H9 (cell line): Measurements from ENCODE around the gene AFDN. TPM values are rescaled to one million over a fixed set of nuclear protein-coding genes. Genes with fewer than 3 reads are reported as not detected.

ENCODE experiments used
- DNase-seq: peaks from one replicate; pipeline ENCODE4 v3.0.0-alpha.2; 2017
- H2AFZ ChIP-seq: one replicate; pipeline ENCODE4 v1.6.1; 2013; ENCODE audit warnings: mild to moderate bottlenecking, low read length, control low read depth, moderate library complexity
- H2AK5ac ChIP-seq: 2 replicates; pipeline ENCODE4 v1.6.1; 2013; ENCODE audit warnings: low read length, control low read depth, mixed read lengths; ENCODE audit not compliant: insufficient read length
- H2BK120ac ChIP-seq: one replicate; pipeline ENCODE4 v1.6.1; 2013; ENCODE audit warnings: low read depth, mild to moderate bottlenecking, low read length, control low read depth, inconsistent platforms; ENCODE audit not compliant: poor library complexity, severe bottlenecking
- H2BK12ac ChIP-seq: 2 replicates; pipeline ENCODE4 v1.6.1; 2013; ENCODE audit warnings: low read length, control low read depth, mixed read lengths, low read depth; ENCODE audit not compliant: insufficient read length
- H2BK15ac ChIP-seq: 2 replicates; pipeline ENCODE4 v1.6.1; 2013; ENCODE audit warnings: low read depth, low read length, control low read depth
- H2BK20ac ChIP-seq: one replicate; pipeline ENCODE4 v1.6.1; 2013; ENCODE audit warnings: low read depth, mild to moderate bottlenecking, low read length, control low read depth, inconsistent platforms; ENCODE audit not compliant: poor library complexity, severe bottlenecking
- H2BK5ac ChIP-seq: 2 replicates; pipeline ENCODE4 v1.6.1; 2013; ENCODE audit warnings: low read length, control low read depth, mixed read lengths; ENCODE audit not compliant: insufficient read length
- H3K14ac ChIP-seq: 2 replicates; pipeline ENCODE4 v1.6.1; 2013; ENCODE audit warnings: low read length, control low read depth; ENCODE audit not compliant: insufficient read depth
- H3K18ac ChIP-seq: 2 replicates; pipeline ENCODE4 v1.6.1; 2013; ENCODE audit warnings: low read depth, mild to moderate bottlenecking, mixed read lengths, low read length, control low read depth; ENCODE audit not compliant: insufficient read length
- H3K23ac ChIP-seq: 2 replicates; pipeline ENCODE4 v1.6.1; 2013; ENCODE audit warnings: low read length, control low read depth, mixed read lengths, low read depth; ENCODE audit not compliant: insufficient read length
- H3K23me2 ChIP-seq: 2 replicates; pipeline ENCODE4 v1.6.1; 2013; ENCODE audit warnings: low read depth, mild to moderate bottlenecking, mixed read lengths, low read length, control low read depth; ENCODE audit not compliant: insufficient read length, poor library complexity, severe bottlenecking
- H3K27ac ChIP-seq: 2 replicates; pipeline ENCODE4 v1.5.1; 2013; ENCODE audit warnings: low read length, control low read depth, mixed read lengths, low read depth; ENCODE audit not compliant: insufficient read length
- H3K27me3 ChIP-seq: 2 replicates; pipeline ENCODE4 v1.6.1; 2013; ENCODE audit warnings: low read length, control low read depth, inconsistent platforms; ENCODE audit not compliant: insufficient read depth
- H3K4ac ChIP-seq: 2 replicates; pipeline ENCODE4 v1.6.1; 2013; ENCODE audit warnings: low read depth, mild to moderate bottlenecking, control low read depth, inconsistent platforms, low read length, moderate library complexity
- H3K4me1 ChIP-seq: 2 replicates; pipeline ENCODE4 v1.6.1; 2013; ENCODE audit warnings: low read length, control low read depth, inconsistent platforms; ENCODE audit not compliant: insufficient read depth
- H3K4me2 ChIP-seq: 2 replicates; pipeline ENCODE4 v1.6.1; 2013; ENCODE audit warnings: low read length, control low read depth, mixed read lengths; ENCODE audit not compliant: insufficient read length, insufficient read depth
- H3K56ac ChIP-seq: 2 replicates; pipeline ENCODE4 v1.6.1; 2013; ENCODE audit warnings: low read depth, mild to moderate bottlenecking, mixed read lengths, low read length, control low read depth; ENCODE audit not compliant: insufficient read length
- H3K79me1 ChIP-seq: 2 replicates; pipeline ENCODE4 v1.6.1; 2013; ENCODE audit warnings: low read depth, mild to moderate bottlenecking, moderate library complexity, low read length, control low read depth, inconsistent platforms; ENCODE audit not compliant: insufficient read depth, poor library complexity, severe bottlenecking
- H3K79me2 ChIP-seq: 2 replicates; pipeline ENCODE4 v1.6.1; 2013; ENCODE audit warnings: low read length, control low read depth, inconsistent platforms; ENCODE audit not compliant: insufficient read depth
- H3K9ac ChIP-seq: 2 replicates; pipeline ENCODE4 v1.6.1; 2013; ENCODE audit warnings: low read length, control low read depth, mixed read lengths; ENCODE audit not compliant: insufficient read length; ENCODE audit errors: extremely low read depth
- H3K9me3 ChIP-seq: one replicate; pipeline ENCODE4 v1.6.1; 2013; ENCODE audit warnings: low read depth, low read length, inconsistent platforms; ENCODE audit not compliant: control insufficient read depth
- H3T11ph ChIP-seq: one replicate; pipeline ENCODE4 v1.6.1; 2013; ENCODE audit warnings: mild to moderate bottlenecking, low read length, control low read depth, inconsistent platforms
- H4K20me1 ChIP-seq: one replicate; pipeline ENCODE4 v1.6.1; 2013; ENCODE audit not compliant: control insufficient read depth, insufficient read length, insufficient read depth
- H4K5ac ChIP-seq: 2 replicates; pipeline ENCODE4 v1.6.1; 2013; ENCODE audit warnings: low read depth, mild to moderate bottlenecking, mixed read lengths, low read length, control low read depth; ENCODE audit not compliant: insufficient read length
- H4K8ac ChIP-seq: replicated peaks from 2 replicates; pipeline ENCODE4 v1.6.1; 2013; ENCODE audit warnings: low read length, control low read depth, mixed read lengths, low read depth; ENCODE audit not compliant: insufficient read length
- H4K91ac ChIP-seq: 2 replicates; pipeline ENCODE4 v1.6.1; 2013; ENCODE audit warnings: low read depth, mild to moderate bottlenecking, moderate library complexity, mixed read lengths, low read length, control low read depth; ENCODE audit not compliant: insufficient read length
- H3K27ac Mint-ChIP-seq, 3 experiments: 2 replicates in 2 of 3; 3 replicates in 1 of 3; pipeline ENCODE4 v1.8.0; 2020 to 2021; ENCODE audit warnings: mixed read lengths in 3 of 3, mild to moderate bottlenecking in 1 of 3, moderate library complexity in 1 of 3
- H3K27me3 Mint-ChIP-seq: 2 replicates; pipeline ENCODE4 v1.8.0; 2021; ENCODE audit warnings: low read depth, mild to moderate bottlenecking, moderate library complexity, mixed read lengths
- H3K36me3 Mint-ChIP-seq, 3 experiments: 2 replicates in 2 of 3; 3 replicates in 1 of 3; pipeline ENCODE4 v1.8.0; 2020 to 2021; ENCODE audit warnings: low read depth in 3 of 3, mixed read lengths in 3 of 3; ENCODE audit not compliant: insufficient read depth in 1 of 3
- H3K4me1 Mint-ChIP-seq, 2 experiments: 2 replicates each; pipeline ENCODE4 v1.8.0; 2020; ENCODE audit warnings: mixed read lengths in 2 of 2
- H3K4me3 Mint-ChIP-seq, 2 experiments: 2 replicates in 1 of 2; 3 replicates in 1 of 2; pipeline ENCODE4 v1.8.0; 2020 to 2021; ENCODE audit warnings: mild to moderate bottlenecking in 2 of 2, mixed read lengths in 2 of 2, moderate library complexity in 1 of 2
- H3K9me3 Mint-ChIP-seq, 2 experiments: 2 replicates in 1 of 2; 3 replicates in 1 of 2; pipeline ENCODE4 v1.8.0; 2020; ENCODE audit warnings: mild to moderate bottlenecking in 2 of 2, mixed read lengths in 2 of 2, moderate library complexity in 1 of 2
- WGBS: extraction: QIAGEN DNeasy Blood & Tissue Kit; methylation state at CpG from one replicate; pipeline ENCODE4 v1.1.7; 2013; ENCODE audit warnings: missing lambda C conversion rate, low lambda C conversion rate, mixed read lengths; ENCODE audit not compliant: insufficient read length; ENCODE audit errors: extremely low coverage; 5-methylcytosine and 5-hydroxymethylcytosine counted together
- total RNA-seq: library from RNA; stranded (reverse); gene quantifications from 2 replicates; pipeline ENCODE4 v1.2.1, GENCODE V29; 2021
- TF ChIP-seq, protein P1 (sequence below): fragments of 200-600 bp; sonication (generic); conservative IDR thresholded peaks from 3 replicates; pipeline ENCODE4 v1.8.0; 2021; ENCODE audit warnings: antibody characterized with exemption, mild to moderate bottlenecking

AFDN gene
- total RNA-seq, 1 experiment from 2014 or later: 157 TPM

GRCh38 chr6:167825332-167826229 is 1.1 kb upstream of the AFDN start:
- Mint-ChIP-seq H3K27me3 (peaks cover 6% of the 10 kb centered on the region; the same call in 1 of the 2 replicates), H3K9me3 (no peaks in the 10 kb centered on the region; a peak in 1 of 5 replicates), H3K36me3 (peaks cover 0 to 12% (median 8%) of the 10 kb centered on the region in 3 experiments; a peak in 3 of 7 replicates), H3K4me1 (peaks cover 32% of the 10 kb centered on the region in 2 experiments), H3K27ac (peak overlapping the region; percentile 94 to 99 (median 94)), H3K4me3 (peak overlapping the region; percentile 89 to 99)
- Histone ChIP-seq H2BK5ac (no peak overlapping the region), H3K79me1 (no peaks in the 10 kb centered on the region), H3K18ac (peak overlapping the region; percentile 12), H3T11ph (no peak overlapping the region), H4K91ac (no peak overlapping the region), H3K4me2 (peak overlapping the region; percentile 70), H3K27ac (no peak overlapping the region), H2BK15ac (no peak overlapping the region), H3K14ac (peak overlapping the region; percentile 21; the same call in 1 of the 2 replicates), H2BK120ac (no peak overlapping the region), H3K23me2 (peaks cover 12% of the 10 kb centered on the region), H4K5ac (no peak overlapping the region), H3K27me3 (no peaks in the 10 kb centered on the region), H4K20me1 (no peaks in the 10 kb centered on the region), H4K8ac (no peak overlapping the region), H3K56ac (no peak overlapping the region), H3K9ac (peak overlapping the region; percentile 1), H2AK5ac (no peak overlapping the region), H2BK12ac (no peak overlapping the region), H3K4ac (no peak overlapping the region), H2BK20ac (no peak overlapping the region), H2AFZ (no peak overlapping the region), H3K9me3 (no peaks in the 10 kb centered on the region), H3K23ac (no peak overlapping the region), H3K79me2 (peaks cover 13% of the 10 kb centered on the region; the same call in 1 of the 2 replicates), H3K4me1 (no peaks in the 10 kb centered on the region)
- no CpG with 5 or more reads among the region's 70 CpGs for WGBS
- peak; percentile 83 for DNase-seq
- TF ChIP-seq, protein P1, sequence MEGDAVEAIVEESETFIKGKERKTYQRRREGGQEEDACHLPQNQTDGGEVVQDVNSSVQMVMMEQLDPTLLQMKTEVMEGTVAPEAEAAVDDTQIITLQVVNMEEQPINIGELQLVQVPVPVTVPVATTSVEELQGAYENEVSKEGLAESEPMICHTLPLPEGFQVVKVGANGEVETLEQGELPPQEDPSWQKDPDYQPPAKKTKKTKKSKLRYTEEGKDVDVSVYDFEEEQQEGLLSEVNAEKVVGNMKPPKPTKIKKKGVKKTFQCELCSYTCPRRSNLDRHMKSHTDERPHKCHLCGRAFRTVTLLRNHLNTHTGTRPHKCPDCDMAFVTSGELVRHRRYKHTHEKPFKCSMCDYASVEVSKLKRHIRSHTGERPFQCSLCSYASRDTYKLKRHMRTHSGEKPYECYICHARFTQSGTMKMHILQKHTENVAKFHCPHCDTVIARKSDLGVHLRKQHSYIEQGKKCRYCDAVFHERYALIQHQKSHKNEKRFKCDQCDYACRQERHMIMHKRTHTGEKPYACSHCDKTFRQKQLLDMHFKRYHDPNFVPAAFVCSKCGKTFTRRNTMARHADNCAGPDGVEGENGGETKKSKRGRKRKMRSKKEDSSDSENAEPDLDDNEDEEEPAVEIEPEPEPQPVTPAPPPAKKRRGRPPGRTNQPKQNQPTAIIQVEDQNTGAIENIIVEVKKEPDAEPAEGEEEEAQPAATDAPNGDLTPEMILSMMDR: no peak
